SK-N-MC (cell line): ENCODE measurements around the gene ANXA6.
A peak's percentile ranks its signal among the peaks of the same experiment; 100 is the strongest.
"Not testable (repeated sequence)": the region's sequence is repeated elsewhere in the genome, so short reads cannot be mapped to it uniquely, and the experiment has no call there.

ENCODE experiments used
- DNase-seq: peaks from one replicate; pipeline ENCODE4 v3.0.0-alpha.2; 2011; ENCODE audit warnings: low read depth, low spot score
- H3K27ac ChIP-seq: fragments of 200-600 bp; sonication (generic); 2 replicates; pipeline ENCODE4 v1.5.1; 2016; ENCODE audit warnings: mixed run types
- H3K36me3 ChIP-seq: fragments of 200-600 bp; sonication (generic); 2 replicates; pipeline ENCODE4 v1.6.1; 2017; ENCODE audit warnings: antibody characterized with exemption, low read length, mixed read lengths; ENCODE audit not compliant: insufficient read depth
- H3K4me3 ChIP-seq: fragments of 200-600 bp; sonication (generic); 2 replicates; pipeline ENCODE4 v1.5.1; 2016
- H3K9ac ChIP-seq: fragments of 200-600 bp; sonication (generic); 2 replicates; pipeline ENCODE4 v1.8.0; 2017; ENCODE audit warnings: mixed run types, mixed read lengths; ENCODE audit not compliant: insufficient read length
- H3K9me3 ChIP-seq: fragments of 200-600 bp; sonication (generic); 2 replicates; pipeline ENCODE4 v1.6.1; 2017; ENCODE audit warnings: low read depth, mild to moderate bottlenecking, antibody characterized with exemption, low read length, moderate library complexity, mixed read lengths
- EZH2 ChIP-seq: fragments of 200-600 bp; sonication (generic); IDR thresholded peaks from one replicate; pipeline ENCODE4 v1.6.1; 2017; ENCODE audit warnings: antibody characterized with exemption
- FOXP2 ChIP-seq: optimal IDR thresholded peaks from 2 replicates; pipeline ENCODE3; 2011; ENCODE audit warnings: mild to moderate bottlenecking, moderate library complexity; ENCODE audit not compliant: insufficient read depth; ENCODE audit errors: extremely low read length, control extremely low read depth
- POLR2AphosphoS5 ChIP-seq: IDR thresholded peaks from 2 replicates; pipeline ENCODE4 v1.6.1; 2012; ENCODE audit warnings: mild to moderate bottlenecking, low read depth, low read length, borderline replicate concordance

ANXA6 gene

DNA sequence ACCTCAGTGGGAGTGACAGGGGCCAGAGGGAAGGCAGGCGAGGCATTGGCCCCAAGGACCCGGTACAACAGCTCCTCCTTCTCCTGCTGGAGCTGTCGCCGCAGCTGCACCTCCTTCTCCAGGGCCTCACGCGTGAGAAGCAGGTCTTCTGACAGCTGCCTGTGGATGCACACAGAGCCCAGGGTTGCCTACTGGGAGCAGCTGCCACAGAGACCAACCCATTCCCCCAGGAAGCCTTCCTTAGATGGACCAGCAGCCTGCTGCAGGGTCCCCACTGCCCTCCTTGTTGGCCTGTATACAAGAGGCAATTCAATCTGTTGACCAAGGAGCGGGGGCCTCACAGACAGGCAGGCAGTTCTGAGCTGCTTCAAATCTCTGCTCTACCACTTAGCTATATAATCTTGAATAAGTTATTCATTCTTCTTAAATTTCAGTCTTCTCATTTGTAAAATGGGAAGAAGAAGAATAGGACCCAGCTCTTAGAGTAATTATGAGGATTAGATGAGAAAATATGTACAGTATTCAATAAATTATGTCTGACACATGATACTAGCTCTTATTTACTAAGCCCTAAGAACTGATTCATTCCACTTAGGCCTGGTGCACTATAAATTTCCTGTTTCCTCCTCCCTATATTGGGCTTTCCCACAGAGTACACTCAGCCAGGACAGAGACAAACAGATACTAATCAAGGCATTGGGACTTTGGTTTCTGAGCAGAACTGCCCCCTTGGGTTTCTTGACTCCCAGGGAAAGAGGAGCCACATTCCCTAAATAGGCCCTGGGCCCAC is 26.1 kb upstream of the ANXA6 start:
- TF ChIP-seq EZH2 (no peak), FOXP2 (no peak), POLR2AphosphoS5 (no peak)
- Histone ChIP-seq H3K27ac (peak overlapping the region; percentile 56), H3K9me3 (no peaks in the 10 kb centered on the region), H3K4me3 (no peak overlapping the region), H3K9ac (no peak overlapping the region), H3K36me3 (no peaks in the 10 kb centered on the region)
- DNase-seq, result no peak

DNA sequence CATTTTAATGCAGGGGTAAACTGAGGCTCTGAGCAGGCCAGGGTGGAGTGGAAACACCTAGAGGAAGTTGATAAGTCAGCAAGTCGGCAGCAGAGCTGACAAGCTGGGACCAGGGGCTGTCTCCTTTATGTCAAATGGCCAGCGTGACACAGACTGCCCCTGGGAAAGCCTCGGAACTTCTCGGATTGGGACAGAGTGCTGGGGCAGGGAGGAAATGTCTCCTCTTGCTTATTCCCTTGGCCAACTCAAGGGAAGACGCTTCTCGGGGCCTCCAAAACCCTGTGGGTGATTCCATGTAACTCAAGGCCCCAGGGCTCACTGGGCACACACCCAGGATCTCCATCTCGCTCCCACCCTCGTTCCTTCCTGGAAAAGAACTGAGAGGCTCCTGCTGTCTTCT is 25.4 kb upstream of the ANXA6 start:
- DNase-seq, result no peak
- no peak overlapping the region for H3K9ac ChIP-seq
- no peaks in the 10 kb centered on the region for H3K9me3 ChIP-seq
- no peak overlapping the region for H3K4me3 ChIP-seq
- no peak overlapping the region for H3K27ac ChIP-seq
- TF ChIP-seq POLR2AphosphoS5 (no peak), FOXP2 (no peak), EZH2 (no peak)
- no peaks in the 10 kb centered on the region for H3K36me3 ChIP-seq

DNA sequence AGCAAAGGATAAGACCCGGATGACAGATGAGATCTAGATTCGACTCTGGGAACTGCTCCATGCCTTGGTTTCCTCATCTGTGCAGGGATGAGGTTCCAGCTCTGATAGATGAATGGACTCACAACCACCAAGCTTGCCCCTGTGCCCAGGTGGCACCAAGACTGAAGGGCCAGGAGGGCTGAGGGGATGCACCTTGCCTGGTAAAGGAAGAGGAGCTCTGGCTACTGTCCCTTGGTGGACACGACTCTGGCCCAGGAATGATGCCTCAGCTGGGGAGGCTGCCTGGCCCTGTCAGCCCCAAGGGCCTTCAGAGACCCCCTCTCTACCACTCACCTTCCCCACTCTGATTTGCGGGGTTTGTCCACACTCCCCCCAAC is 24.9 kb upstream of the ANXA6 start:
- H3K36me3 ChIP-seq, result no peaks in the 10 kb centered on the region
- H3K27ac ChIP-seq, result no peak overlapping the region
- no peak overlapping the region for H3K4me3 ChIP-seq
- TF ChIP-seq EZH2 (no peak), POLR2AphosphoS5 (no peak), FOXP2 (no peak)
- no peak for DNase-seq
- no peak overlapping the region for H3K9ac ChIP-seq
- no peaks in the 10 kb centered on the region for H3K9me3 ChIP-seq

DNA sequence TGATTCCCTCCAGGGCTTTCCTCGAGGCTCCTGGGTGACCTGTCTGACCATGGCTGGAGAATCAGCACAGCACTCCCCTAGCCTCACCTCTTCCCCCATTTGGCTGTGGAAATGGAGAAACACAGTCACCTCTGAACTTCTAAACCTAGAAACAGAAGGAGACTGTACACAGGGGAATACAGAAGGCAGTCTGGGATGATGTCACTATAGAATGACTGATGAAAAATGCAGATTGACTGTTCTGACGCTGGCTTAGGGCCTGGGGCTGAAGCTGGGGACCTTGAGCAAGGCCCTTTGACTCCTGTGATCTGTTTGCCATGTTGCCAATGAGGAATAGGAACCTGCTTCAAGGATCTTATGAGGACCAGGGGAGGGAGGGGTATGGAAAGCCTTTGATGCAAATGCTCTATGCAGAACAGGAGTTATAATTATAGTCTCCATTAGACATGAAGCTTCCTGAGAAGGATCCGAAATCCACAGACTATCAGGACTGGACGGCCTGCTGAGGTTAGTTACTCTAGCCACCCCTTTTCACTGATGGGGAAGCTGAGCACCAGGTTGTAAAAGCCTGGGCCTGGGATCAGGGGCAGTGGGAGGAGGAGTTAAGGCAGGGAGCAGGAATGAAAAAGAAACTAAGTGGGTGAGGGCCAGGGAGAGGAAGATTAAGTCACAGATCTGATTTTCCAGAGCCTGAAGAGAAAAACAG is 24.4 kb upstream of the ANXA6 start:
- no peak for DNase-seq
- Histone ChIP-seq H3K27ac (no peak overlapping the region), H3K9me3 (no peaks in the 10 kb centered on the region), H3K9ac (no peak overlapping the region), H3K4me3 (no peak overlapping the region), H3K36me3 (no peaks in the 10 kb centered on the region)
- TF ChIP-seq EZH2 (no peak), POLR2AphosphoS5 (no peak)

DNA sequence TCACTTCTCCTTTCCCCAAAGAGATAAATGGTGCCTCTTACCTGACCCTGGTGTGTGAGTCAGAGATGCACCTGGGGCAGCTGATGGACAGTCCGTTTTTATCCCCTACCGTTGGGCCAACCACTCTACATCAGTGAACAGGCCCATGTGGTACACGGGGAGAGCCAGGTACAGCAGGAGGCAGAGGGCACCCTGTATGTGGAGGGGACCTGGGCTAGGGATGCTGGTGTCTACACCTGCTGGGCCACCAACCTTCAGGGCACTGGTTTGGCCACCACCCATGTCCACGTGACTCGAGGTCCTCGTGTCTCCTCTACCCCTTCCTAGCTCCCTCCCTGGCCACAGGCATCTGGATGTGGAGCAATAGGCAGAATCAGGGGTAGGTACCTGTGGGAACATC is 22.7 kb upstream of the ANXA6 start:
- Histone ChIP-seq H3K36me3 (no peaks in the 10 kb centered on the region), H3K27ac (no peak overlapping the region)

DNA sequence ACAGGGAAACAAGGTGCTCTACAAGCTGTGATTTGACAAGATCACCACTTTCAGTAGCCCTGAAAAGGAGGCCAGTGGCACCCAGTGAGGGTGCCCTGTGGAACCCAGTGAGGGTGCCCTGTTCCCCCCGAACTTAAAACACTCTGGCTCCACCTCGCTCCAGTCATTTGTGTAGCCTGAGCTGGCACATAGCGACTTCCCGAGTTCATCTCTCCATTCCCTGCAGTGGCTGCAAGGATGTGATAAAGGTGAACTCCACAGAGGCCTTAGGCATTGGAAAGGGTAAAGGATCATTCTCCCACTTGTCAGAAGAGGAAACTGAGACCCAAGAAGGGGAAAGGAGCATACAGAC is 21.9 kb upstream of the ANXA6 start:
- Histone ChIP-seq H3K9ac (no peak overlapping the region), H3K4me3 (no peak overlapping the region), H3K9me3 (no peaks in the 10 kb centered on the region), H3K27ac (no peak overlapping the region), H3K36me3 (no peaks in the 10 kb centered on the region)
- no peak for DNase-seq
- TF ChIP-seq FOXP2 (no peak), EZH2 (no peak), POLR2AphosphoS5 (no peak)

More for the DNA sequence above, 22.7 kb upstream of the ANXA6 start:
- no peak for TF ChIP-seq EZH2
- Histone ChIP-seq H3K9ac (no peak overlapping the region), H3K4me3 (no peak overlapping the region), H3K9me3 (no peaks in the 10 kb centered on the region)
- DNase-seq, result no peak

DNA sequence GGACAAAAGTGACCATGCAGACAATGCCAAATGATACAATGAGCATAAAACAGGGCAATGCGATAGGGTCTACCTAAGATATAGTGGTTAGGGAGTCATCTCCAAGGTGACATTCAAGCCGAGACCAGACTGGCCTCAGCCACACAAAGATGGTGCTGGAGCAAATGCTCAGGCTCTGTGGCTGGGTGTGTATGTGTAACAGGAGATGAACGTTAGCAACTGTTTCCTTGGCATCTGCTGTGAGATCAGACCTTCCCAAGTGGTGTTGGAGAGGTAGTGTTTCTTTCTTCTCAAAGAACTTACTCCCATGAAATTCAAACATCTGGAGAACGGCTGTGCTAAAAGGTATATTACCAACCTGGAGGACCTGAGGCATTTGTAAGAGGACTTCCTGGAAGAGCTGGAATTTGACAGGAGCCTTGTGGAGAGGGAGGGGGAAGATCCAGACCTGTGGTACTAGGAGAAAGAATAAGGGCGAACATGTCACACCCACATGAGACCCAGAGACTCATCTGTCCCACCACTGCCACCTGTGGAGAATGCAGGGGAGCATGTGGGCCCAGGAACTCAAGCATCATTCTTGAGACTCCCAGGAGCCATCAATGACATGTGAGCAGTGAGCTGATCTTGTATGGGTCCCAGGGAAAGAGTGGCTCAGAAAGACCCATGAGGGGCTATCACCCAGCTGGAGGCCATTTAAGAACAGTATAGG is 21.4 kb upstream of the ANXA6 start:
- Histone ChIP-seq H3K27ac (no peak overlapping the region), H3K9me3 (no peaks in the 10 kb centered on the region), H3K36me3 (no peaks in the 10 kb centered on the region), H3K9ac (no peak overlapping the region), H3K4me3 (no peak overlapping the region)
- DNase-seq, result no peak
- TF ChIP-seq FOXP2, result no peak
- no peak for TF ChIP-seq EZH2
- no peak for TF ChIP-seq POLR2AphosphoS5

DNA sequence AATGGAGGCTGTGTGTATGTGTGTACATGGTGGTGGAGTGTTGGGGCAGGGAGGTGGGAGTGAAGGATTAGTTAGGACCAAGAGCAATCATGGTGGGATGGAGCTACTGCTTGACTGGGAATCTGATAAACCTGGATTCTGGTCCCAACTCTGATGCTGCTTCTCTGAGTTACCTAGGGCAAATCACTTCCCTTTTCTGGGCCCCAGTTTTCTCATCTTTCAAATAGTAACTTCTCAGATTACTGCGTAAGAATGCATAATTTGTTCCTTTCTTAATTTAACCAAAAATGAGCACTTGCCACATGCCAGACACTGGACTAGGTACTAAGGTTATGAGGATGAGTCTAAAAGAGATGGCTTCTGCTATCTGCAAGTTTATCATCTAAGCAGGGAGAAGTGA is 20.8 kb upstream of the ANXA6 start:
- no peaks in the 10 kb centered on the region for H3K9me3 ChIP-seq
- no peak overlapping the region for H3K9ac ChIP-seq
- no peak for DNase-seq
- no peak overlapping the region for H3K27ac ChIP-seq
- TF ChIP-seq POLR2AphosphoS5, result no peak
- no peak for TF ChIP-seq FOXP2
- TF ChIP-seq EZH2, result no peak
- no peak overlapping the region for H3K4me3 ChIP-seq
- no peaks in the 10 kb centered on the region for H3K36me3 ChIP-seq

DNA sequence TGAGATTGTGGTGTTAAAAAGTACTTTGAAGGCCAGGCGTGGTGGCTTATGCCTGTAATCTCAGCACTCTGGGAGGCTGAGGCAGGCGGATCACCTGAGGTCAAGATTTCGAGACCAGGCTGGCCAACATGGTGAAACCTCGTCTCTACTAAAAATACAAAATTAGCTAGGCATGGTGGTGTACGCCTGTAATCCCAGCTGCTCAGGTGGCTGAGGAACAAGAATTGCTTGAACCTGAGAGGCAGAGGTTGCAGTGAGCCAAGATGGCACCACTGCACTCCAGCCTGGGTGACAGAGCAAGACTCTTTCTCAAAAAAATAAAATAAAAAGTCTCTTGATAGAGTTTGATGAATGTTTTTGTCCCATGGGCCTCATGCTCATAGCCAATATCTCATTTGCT is 18.7 kb upstream of the ANXA6 start:
- not testable (repeated sequence) for H3K36me3 ChIP-seq, H3K4me3 ChIP-seq, DNase-seq, H3K9me3 ChIP-seq, H3K9ac ChIP-seq, H3K27ac ChIP-seq
